Motor neuron (in vitro differentiated cells): ENCODE measurements around the gene LYRM1. TPM values are rescaled to one million over a fixed set of nuclear protein-coding genes. Genes with fewer than 3 reads are reported as not detected.
"Not testable (repeated sequence)": the region's sequence is repeated elsewhere in the genome, so short reads cannot be mapped to it uniquely, and the experiment has no call there.

Experiments used
- ATAC-seq, 8 experiments: fragments of 200-7000 bp; cut with Tn5 transposase; replicated peaks in 6 of 8; 2 replicates each; pipeline ENCODE4 v1.8.0; 2021; ENCODE audit warnings: mild to moderate bottlenecking in 8 of 8, moderate library complexity in 8 of 8
- H3K27ac ChIP-seq, 2 donors: fragments of 250-450 bp; sonication (Bioruptor Pico); 2 replicates each; pipeline ENCODE4 v1.9.0; 2021; ENCODE audit warnings: antibody characterized with exemption in 2 of 2, mild to moderate bottlenecking in 2 of 2, moderate library complexity in 1 of 2
- H3K4me1 ChIP-seq, 2 donors: fragments of 250-450 bp; sonication (Bioruptor Pico); replicated peaks in 1 of 2; 2 replicates each; pipeline ENCODE4 v1.6.1; 2021; ENCODE audit warnings: antibody characterized with exemption in 2 of 2, mild to moderate bottlenecking in 2 of 2, moderate library complexity in 1 of 2
- H3K4me3 ChIP-seq, 5 donors: fragments of 250-450 bp; sonication (Bioruptor Pico); 2 replicates each; pipeline ENCODE4 v1.9.0; 2021; ENCODE audit warnings: antibody characterized with exemption in 5 of 5, mild to moderate bottlenecking in 5 of 5, moderate library complexity in 4 of 5
- whole genome bisulfite sequencing, 10 experiments: fragments of 450-650 bp; shearing (Covaris generic); methylation state at CpG; one replicate each; pipeline ENCODE4 v1.0.0; 2022; 5-methylcytosine and 5-hydroxymethylcytosine counted together
- in situ Hi-C, 9 experiments: fragments of 400-800 bp; cut with MboI; loops; one replicate each; pipeline ENCODE4 v1.15.0; 2021; ENCODE audit warnings: low sequenced_read_pairs in 9 of 9, low pct_unique_long_range_greater_than_20kb in 2 of 9; ENCODE audit not compliant: unreplicated experiment in 9 of 9
- total RNA-seq, 8 experiments: library from RNA; unstranded; fragments of 300-600 nt; gene quantifications; 2 replicates each; pipeline versions ENCODE4 v1.2.3 to v1.2.4, GENCODE V29; 2022

The LYRM1 gene, protein sequence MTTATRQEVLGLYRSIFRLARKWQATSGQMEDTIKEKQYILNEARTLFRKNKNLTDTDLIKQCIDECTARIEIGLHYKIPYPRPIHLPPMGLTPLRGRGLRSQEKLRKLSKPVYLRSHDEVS
- total RNA-seq: 10 to 100 TPM; 22.5 to 71.4 (median 53.2) TPM

DNA sequence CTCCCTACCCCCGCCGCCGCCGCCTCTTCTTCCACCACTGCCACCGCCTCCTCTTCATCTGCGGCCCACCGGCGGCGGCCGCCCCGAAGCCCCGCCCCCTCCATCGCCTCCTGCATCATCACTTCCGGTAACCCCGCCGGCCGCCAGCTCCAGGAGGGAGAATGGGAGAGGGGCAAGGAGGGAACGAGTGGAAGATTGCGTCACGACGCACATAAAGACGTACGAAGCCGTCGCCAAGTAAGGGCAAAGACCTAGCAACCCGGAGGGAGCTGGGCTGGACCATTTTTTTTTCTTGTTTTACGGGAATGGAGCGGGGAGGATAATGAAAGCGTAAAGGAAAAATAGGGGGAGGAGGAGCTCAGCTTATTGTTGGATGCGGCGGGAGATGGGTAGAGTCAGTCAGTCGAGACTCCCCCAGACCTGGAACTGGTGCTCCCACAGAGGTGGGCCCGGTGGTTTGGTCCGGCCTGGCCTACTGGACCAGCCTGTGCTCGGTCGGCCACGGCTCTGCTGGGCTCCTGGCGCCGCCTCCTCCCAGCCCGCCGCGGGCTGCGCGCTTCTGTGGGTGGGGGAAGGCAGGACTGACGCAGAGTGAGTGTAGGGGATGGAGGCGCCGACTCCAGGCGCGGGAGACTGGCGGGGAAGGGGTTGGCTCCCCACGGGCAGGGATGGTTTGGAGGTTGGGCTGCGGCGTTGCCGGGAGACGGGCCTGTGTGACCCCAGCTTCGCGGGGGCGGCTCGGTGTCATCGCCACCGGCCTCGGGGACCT is at the start of gene LYRM1, which contains the start of gene DCUN1D3:
Gene LYRM1, plus strand, starts transcription at position 473 of the 769 bp plus-strand sequence. CDS start 14,785 bp downstream, outside the sequence.
Gene DCUN1D3, minus strand, starts transcription at position 60 of the 769 bp plus-strand sequence. CDS start 37,820 bp downstream, outside the sequence.
- ATAC-seq: peak; percentile 75 to 93 (median 92)
- Histone ChIP-seq H3K4me1 (peaks cover 11 to 24% of the 10 kb centered on the region in 2 donors), H3K4me3 (peak within 1 kb of the TSS; percentile 48 to 67 (median 59)), H3K27ac (peak within 1 kb of the TSS; percentile 99)
- in situ Hi-C loops: no loop called here
- 0 to 7% (median 0%) methylated on average over 3 to 12 of the region's 62 CpGs; no CpG with 5 or more reads in 6 of the 10 experiments for WGBS, 10 experiments

DNA sequence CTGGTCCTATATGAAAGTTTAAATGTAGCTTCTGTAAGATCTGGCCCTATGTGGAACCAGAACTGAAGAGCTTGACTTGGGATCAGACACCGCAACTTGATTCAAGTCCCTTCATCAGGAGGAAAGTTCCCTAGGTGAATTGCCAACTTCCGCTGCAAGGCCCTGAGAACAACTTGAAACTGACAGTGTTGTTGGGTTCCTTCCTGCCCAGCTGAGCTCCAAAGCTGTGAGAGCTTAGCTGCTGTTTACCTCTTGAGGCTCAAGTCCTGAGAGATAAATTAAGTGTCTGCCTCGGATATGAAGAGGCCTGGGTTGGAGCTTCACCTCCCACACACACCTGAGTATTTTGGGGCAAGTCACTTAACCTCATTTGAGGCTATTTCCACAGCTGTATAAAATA is 49.6 kb upstream of the LYRM1 start:
- Histone ChIP-seq H3K4me1 (peaks cover 0 to 3% of the 10 kb centered on the region in 2 donors), H3K4me3 (no peak overlapping the region), H3K27ac (no peak overlapping the region)
- in situ Hi-C loops: loop anchor here in 5 of 9 experiments (10.0 to 25.0 kb wide), 3 partner anchors 234 to 1486 kb away; no protein-coding TSS in a partner anchor
- 20 to 100% (median 100%) methylated on average over 1 to 2 of the region's 3 CpGs; no CpG with 5 or more reads in 3 of the 10 experiments for WGBS, 10 experiments
- no peak for ATAC-seq

DNA sequence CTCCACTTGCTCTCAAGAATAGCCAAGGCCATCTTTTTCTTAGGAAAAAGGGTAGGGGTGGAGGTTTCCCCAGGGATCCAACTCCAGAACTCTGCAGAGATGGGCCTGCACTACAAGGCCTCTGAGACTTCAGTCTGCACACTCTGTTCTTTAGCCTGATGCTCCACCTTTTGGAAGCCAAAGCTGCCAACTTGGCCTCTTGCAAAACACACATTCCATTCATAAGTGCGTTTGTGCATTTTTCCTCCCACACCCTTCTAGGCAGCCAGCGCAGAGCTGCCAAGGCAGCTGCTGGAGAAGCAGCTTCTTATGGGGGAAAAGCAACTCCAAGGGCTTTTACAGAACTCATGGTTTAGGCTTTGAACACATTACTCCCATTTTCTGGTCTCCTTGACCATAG is 49.0 kb upstream of the LYRM1 start:
- in situ Hi-C loops: loop anchor here in 5 of 9 experiments (10.0 to 25.0 kb wide), 3 partner anchors 233 to 1486 kb away; no protein-coding TSS in a partner anchor
- no peak overlapping the region for H3K27ac ChIP-seq
- H3K4me3 ChIP-seq: no peak overlapping the region
- peaks cover 0 to 3% of the 10 kb centered on the region in 2 donors for H3K4me1 ChIP-seq
- 0 to 80% (median 50%) methylated on average over 1 to 2 of the region's 2 CpGs; no CpG with 5 or more reads in 4 of the 10 experiments for WGBS, 10 experiments
- peak in 4 of 8 experiments; percentile 36 to 99 (median 98) for ATAC-seq

DNA sequence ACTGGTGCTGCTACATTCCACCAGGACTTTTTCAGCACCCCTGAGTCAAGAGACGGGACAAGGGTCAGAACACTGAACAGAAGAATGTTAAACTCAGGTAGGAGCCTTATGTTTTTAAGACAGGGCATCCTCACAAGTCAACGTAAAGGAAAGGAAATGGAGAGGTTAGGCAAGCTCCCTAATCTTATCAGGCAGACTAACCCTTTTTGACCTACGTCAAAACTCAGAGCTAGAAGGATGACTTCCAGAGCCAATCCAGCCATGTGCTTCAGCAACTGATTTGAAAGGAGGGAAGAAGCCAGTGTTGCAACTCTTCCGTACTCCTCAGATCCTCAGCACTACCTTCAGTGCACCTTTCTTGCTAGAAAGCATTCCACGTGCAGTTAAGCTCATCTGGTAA is 47.4 kb upstream of the LYRM1 start:
- H3K4me3 ChIP-seq: no peak overlapping the region
- in situ Hi-C loops: loop anchor here in 5 of 9 experiments (10.0 to 25.0 kb wide), 3 partner anchors 232 to 1484 kb away; no protein-coding TSS in a partner anchor
- peaks cover 0 to 3% of the 10 kb centered on the region in 2 donors for H3K4me1 ChIP-seq
- WGBS, 10 experiments: 80 to 100% (median 99%) methylated on average over 1 to 5 of the region's 5 CpGs; no CpG with 5 or more reads in 2 of the 10 experiments
- H3K27ac ChIP-seq: no peak overlapping the region
- no peak for ATAC-seq

DNA sequence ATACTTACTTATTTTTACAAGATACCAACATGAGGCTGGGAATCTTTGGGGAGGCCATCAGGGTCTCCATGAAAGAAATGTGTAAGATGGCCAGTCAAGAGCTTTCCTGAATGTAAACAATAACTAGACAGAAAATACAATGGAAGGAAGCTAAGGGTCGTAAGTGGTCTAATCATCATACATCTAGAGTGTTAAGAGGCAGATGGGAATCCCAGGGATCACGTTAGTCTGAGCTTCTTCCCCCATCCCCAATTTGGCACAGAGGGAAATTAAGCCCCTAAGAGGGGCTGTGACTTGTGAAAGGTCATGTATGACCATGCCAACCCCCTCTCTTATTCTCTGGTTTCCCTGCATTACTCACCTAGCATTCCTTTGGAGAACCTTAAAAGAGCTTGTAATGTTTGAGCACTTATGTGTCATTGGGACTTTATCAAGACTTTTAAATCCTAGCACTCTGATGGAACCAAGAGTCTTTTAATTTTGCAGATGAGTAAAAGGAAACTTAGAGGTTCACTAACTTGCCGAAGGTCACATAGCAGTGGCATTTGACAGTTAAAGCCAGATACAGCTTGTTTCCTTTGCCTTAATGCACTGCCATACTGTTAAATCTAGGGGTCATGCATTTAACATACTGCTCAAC is 46.5 kb upstream of the LYRM1 start:
- no peak for ATAC-seq
- Histone ChIP-seq H3K4me1 (peaks cover 0 to 3% of the 10 kb centered on the region in 2 donors), H3K27ac (no peak overlapping the region), H3K4me3 (no peak overlapping the region)
- 80 to 100% (median 100%) methylated on average over 1 to 3 of the region's 3 CpGs; no CpG with 5 or more reads in 3 of the 10 experiments for WGBS, 10 experiments
- in situ Hi-C loops: loop anchor here in 5 of 9 experiments (10.0 to 25.0 kb wide), 3 partner anchors 231 to 1483 kb away; no protein-coding TSS in a partner anchor

DNA sequence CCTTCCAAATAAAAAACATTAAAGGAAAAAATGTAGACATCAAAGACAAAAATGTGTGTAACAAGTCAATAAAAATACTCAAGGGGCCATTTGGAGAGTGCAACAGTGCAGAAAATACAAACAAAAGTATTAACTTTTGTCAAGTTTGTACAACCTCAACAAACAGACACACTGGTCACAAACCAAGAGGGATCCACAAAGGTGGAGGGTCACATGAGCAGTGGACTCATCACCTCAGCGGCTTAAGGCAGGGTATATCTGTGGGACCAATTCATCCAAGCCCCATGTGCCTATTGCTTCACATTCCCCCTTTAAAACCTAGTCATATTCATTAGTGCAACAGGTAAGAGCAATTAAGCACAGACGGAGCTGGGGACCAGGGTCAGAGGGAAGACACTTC is 45.6 kb upstream of the LYRM1 start:
- ATAC-seq: no peak
- WGBS, 10 experiments: 60 to 100% (median 100%) methylated on average over 1 to 2 of the region's 2 CpGs; no CpG with 5 or more reads in 3 of the 10 experiments
- in situ Hi-C loops: loop anchor here in 5 of 9 experiments (10.0 to 25.0 kb wide), 3 partner anchors 230 to 1482 kb away; no protein-coding TSS in a partner anchor

DNA sequence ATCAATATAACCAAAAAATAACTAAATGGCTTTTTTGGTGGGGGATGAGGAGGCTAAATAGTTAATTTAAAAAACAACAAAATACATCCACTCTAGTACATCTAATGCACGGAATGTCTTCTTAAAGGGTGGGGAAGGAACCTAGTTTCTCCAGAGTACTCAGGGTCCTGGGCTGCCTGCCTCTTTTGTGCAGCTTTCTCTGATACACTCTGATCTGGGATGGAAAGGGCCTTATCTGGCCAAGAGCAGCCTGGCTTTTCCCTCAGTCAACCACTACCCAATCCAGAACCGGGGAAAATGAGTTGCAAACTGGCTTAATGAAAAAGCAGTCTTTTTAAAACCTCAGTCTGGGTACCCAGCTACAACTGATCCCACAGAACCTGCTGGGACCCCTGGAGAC is 43.3 kb upstream of the LYRM1 start:
- no peak overlapping the region for H3K4me3 ChIP-seq
- 40 to 100% (median 92%) methylated on average over 1 to 2 of the region's 2 CpGs; no CpG with 5 or more reads in 3 of the 10 experiments for WGBS, 10 experiments
- H3K4me1 ChIP-seq: no peaks in the 10 kb centered on the region
- in situ Hi-C loops: loop anchor here in 5 of 9 experiments (10.0 to 25.0 kb wide), 3 partner anchors 228 to 1480 kb away; no protein-coding TSS in a partner anchor
- H3K27ac ChIP-seq: no peak overlapping the region
- ATAC-seq: no peak

More for the DNA sequence above, 45.6 kb upstream of the LYRM1 start:
- Histone ChIP-seq H3K4me3 (no peak overlapping the region), H3K27ac (no peak overlapping the region), H3K4me1 (peaks cover 0 to 2% of the 10 kb centered on the region in 2 donors)

DNA sequence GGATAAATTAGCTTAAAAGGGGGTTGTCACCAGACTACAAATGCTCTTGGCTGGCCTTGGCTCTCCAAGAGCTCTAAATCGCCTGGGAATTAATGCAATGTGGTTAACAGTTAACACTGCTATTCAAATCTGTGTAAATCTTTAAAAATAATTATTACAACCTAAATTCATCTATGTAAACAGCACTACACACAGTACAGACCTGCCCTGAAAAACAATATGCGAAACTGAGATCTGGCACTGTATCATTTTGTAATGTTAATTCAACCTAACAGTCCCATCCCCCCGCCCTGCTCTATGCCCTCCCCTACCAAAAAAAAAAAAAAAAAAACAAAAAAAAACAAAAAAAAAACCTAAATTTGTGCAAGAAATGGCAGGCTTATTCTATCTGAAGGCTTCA is 41.3 kb upstream of the LYRM1 start:
- Histone ChIP-seq H3K4me3 (no peak overlapping the region), H3K27ac (no peak overlapping the region), H3K4me1 (no peaks in the 10 kb centered on the region)
- 8 to 100% (median 83%) methylated on average over 1 to 3 of the region's 3 CpGs; no CpG with 5 or more reads in 1 of the 10 experiments for WGBS, 10 experiments
- in situ Hi-C loops: loop anchor here in 5 of 9 experiments (10.0 to 25.0 kb wide), 3 partner anchors 226 to 1478 kb away; no protein-coding TSS in a partner anchor
- ATAC-seq: peak in 3 of 8 experiments; percentile 59 to 71 (median 62)

DNA sequence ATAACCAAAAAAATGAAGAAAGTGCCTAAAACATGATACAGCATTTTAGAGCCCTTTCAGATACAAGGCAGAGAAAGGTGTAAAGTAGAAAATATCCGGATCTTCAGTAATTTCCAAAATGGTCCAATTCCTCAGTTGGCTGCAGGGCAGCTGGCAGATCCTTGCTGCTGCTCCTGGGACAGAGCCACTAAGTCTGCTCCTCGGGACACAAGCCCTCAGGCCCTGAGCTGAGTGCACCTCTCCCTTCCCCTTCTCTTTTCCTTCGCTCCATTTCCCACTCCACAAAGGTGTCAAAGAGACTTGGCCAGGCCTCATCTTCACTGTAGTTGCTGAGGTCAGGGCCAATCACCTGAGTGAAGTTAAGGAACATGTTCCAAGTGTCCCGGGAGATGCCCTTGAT is 40.9 kb upstream of the LYRM1 start:
- 0 to 95% (median 75%) methylated on average over 1 to 4 of the region's 4 CpGs; no CpG with 5 or more reads in 1 of the 10 experiments for WGBS, 10 experiments
- Histone ChIP-seq H3K4me1 (no peaks in the 10 kb centered on the region), H3K27ac (no peak overlapping the region), H3K4me3 (no peak overlapping the region)
- in situ Hi-C loops: loop anchor here in 5 of 9 experiments (10.0 to 25.0 kb wide), 3 partner anchors 225 to 1478 kb away; no protein-coding TSS in a partner anchor
- ATAC-seq: peak in 1 of 8 experiments; percentile 27

DNA sequence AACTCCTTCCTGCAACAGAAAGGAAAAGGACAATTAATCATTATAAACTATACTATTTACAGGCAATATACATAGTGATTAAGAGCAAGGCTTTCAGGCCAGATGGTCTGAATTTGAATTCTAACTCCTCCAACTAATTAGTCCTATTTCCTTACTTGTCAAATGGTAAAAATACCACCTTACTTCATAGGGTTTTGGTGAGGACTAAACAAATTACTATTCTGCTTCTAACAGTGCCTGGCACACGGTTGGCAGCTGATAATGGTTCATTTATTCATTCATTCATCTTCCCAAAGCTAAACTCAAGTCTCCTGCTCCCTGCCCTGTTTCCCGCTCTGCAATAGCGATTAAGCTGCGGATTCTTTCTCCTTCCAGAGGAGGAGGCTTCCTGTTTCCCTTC is 40.2 kb upstream of the LYRM1 start:
- no peak overlapping the region for H3K4me3 ChIP-seq
- ATAC-seq: no peak
- H3K27ac ChIP-seq: no peak overlapping the region
- in situ Hi-C loops: loop anchor here in 5 of 9 experiments (25.0 kb wide), 2 partner anchors 227 to 1477 kb away; no protein-coding TSS in a partner anchor
- no peaks in the 10 kb centered on the region for H3K4me1 ChIP-seq
- 50 to 90% (median 68%) methylated on average over 1 to 4 of the region's 4 CpGs; no CpG with 5 or more reads in 2 of the 10 experiments for WGBS, 10 experiments

DNA sequence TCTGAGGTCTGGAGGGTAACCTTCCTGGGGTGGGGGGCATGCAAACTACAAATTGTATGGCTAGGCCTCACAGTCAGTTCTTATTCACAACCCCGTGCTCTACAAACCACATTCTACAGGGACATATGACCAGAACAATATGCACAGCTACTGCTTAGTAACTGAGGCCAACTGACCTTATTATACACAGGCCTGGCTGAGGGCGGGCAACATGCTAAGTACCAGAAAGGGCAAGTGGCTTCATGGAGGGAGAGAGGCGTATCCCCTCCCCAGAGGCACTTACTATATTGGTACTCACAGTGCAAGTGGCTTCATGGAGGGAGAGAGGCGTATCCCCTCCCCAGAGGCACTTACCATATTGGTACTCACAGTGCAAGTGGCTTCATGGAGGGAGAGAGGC is 39.6 kb upstream of the LYRM1 start:
- in situ Hi-C loops: loop anchor here in 5 of 9 experiments (25.0 kb wide), 2 partner anchors 226 to 1476 kb away; no protein-coding TSS in a partner anchor
- H3K4me1 ChIP-seq, H3K4me3 ChIP-seq, H3K27ac ChIP-seq: not testable (repeated sequence)
- WGBS, 10 experiments: 0 to 86% (median 33%) methylated on average over 1 of the region's 4 CpGs; no CpG with 5 or more reads in 5 of the 10 experiments
- peak in 3 of 8 experiments; percentile 65 to 77 (median 75) for ATAC-seq
